BJ (cell line): Measurements from ENCODE around the gene ELOVL4. TPM values are rescaled to one million over a fixed set of nuclear protein-coding genes. Genes with fewer than 3 reads are reported as not detected.
A peak's percentile ranks its signal among the peaks of the same experiment; 100 is the strongest.

ENCODE experiments used
- CTCF ChIA-PET: fragments of 350-600 bp; formaldehyde crosslinking; extraction: SDS; loops from one replicate; lab custom pipeline; 2021; ENCODE audit warnings: antibody characterized with exemption, inconsistent platforms; lab: Yijun Ruan, JAX
- POLR2A ChIA-PET: fragments of 300-600 bp; sonication (Branson Sonifier 250); formaldehyde crosslinking; extraction: SDS; loops from one replicate; lab custom pipeline; 2021; ENCODE audit warnings: antibody characterized with exemption; lab: Charles Lee
- DNase-seq: peaks from one replicate; pipeline ENCODE4 v3.0.0-alpha.2; 2011; ENCODE audit warnings: low read depth
- H3K27me3 ChIP-seq: 2 replicates; pipeline ENCODE4 v1.6.0; 2011; ENCODE audit warnings: low read length; ENCODE audit not compliant: control insufficient read depth, insufficient read depth
- H3K36me3 ChIP-seq: 2 replicates; pipeline ENCODE4 v1.5.1; 2011; ENCODE audit warnings: low read length; ENCODE audit not compliant: control insufficient read depth, insufficient read depth
- H3K4me3 ChIP-seq: 2 replicates; pipeline ENCODE4 v1.5.1; 2011; ENCODE audit warnings: low read depth, mild to moderate bottlenecking, control low read depth, low read length
- CTCF ChIP-seq: IDR thresholded peaks from 2 replicates; pipeline ENCODE4 v1.5.1; 2011; ENCODE audit warnings: low read depth, mild to moderate bottlenecking, control low read depth, inconsistent platforms, low read length, moderate library complexity; ENCODE audit not compliant: insufficient read depth
- polyA plus RNA-seq: library from polyadenylated mRNA; depleted of rRNA; stranded (reverse); fragments of >200 nt; gene quantifications from 2 replicates; pipeline ENCODE4 v1.2.3, GENCODE V29; 2011

Gene ELOVL4
- polyA plus RNA-seq, 1 experiment, result 0.40 TPM

- H3K4me3 ChIP-seq, result no peak overlapping the region
- DNase-seq, result no peak
- CTCF ChIA-PET, result interaction anchor here (1.8 kb wide), 1 partner anchor 100 kb away, joined by 4 read pairs; no protein-coding TSS in a partner anchor
- POLR2A ChIA-PET, result no interaction called here
- peaks cover 3% of the 10 kb centered on the region; the same call in 1 of the 2 replicates for H3K27me3 ChIP-seq
- TF ChIP-seq CTCF, result no peak
- H3K36me3 ChIP-seq, result no peaks in the 10 kb centered on the region
Observed at GRCh38 chr6:79878142-79878748, 69.1 kb downstream of the ELOVL4 start.

GRCh38 chr6:79874531-79875134 lies 72.7 kb downstream of the ELOVL4 start:
- peaks cover 3% of the 10 kb centered on the region; the same call in 1 of the 2 replicates for H3K27me3 ChIP-seq
- ChIA-PET POLR2A (no interaction called here), CTCF (interaction anchor here (1.0 to 2.2 kb wide), 3 partner anchors 12 to 97 kb away, joined by 3 to 6 read pairs (median 4); no protein-coding TSS in a partner anchor)
- DNase-seq, result no peak
- TF ChIP-seq CTCF, result no peak
- no peaks in the 10 kb centered on the region for H3K36me3 ChIP-seq
- H3K4me3 ChIP-seq, result no peak overlapping the region

GRCh38 chr6:79872986-79873385 lies 74.4 kb downstream of the ELOVL4 start:
- Histone ChIP-seq H3K36me3 (no peaks in the 10 kb centered on the region), H3K27me3 (peaks cover 3% of the 10 kb centered on the region; the same call in 1 of the 2 replicates), H3K4me3 (no peak overlapping the region)
- no peak for TF ChIP-seq CTCF
- ChIA-PET CTCF (interaction anchor here (1.3 kb wide), 1 partner anchor 221 kb away, joined by 3 read pairs; no protein-coding TSS in a partner anchor), POLR2A (no interaction called here)
- peak; percentile 12 for DNase-seq

- H3K27me3 ChIP-seq, result peaks cover 3% of the 10 kb centered on the region; the same call in 1 of the 2 replicates
- CTCF ChIA-PET, result interaction anchor here (1.3 kb wide), 1 partner anchor 221 kb away, joined by 3 read pairs; no protein-coding TSS in a partner anchor
Observed at GRCh38 chr6:79872303-79872702, 75.0 kb downstream of the ELOVL4 start.

More at GRCh38 chr6:79872303-79872702, 75.0 kb downstream of the ELOVL4 start:
- POLR2A ChIA-PET, result no interaction called here
- Histone ChIP-seq H3K36me3 (no peaks in the 10 kb centered on the region), H3K4me3 (no peak overlapping the region)
- no peak for TF ChIP-seq CTCF
- DNase-seq, result no peak
